Right hindlimb (tissue), 1 donor: ENCODE data around the gene ZNF337.
"Not testable (repeated sequence)": the region's sequence is repeated elsewhere in the genome, so short reads cannot be mapped to it uniquely, and the experiment has no call there.

Experiments
- DNase-seq: peaks from one replicate; pipeline ENCODE4 v3.0.0-alpha.2; 2018

ZNF337 gene

DNA sequence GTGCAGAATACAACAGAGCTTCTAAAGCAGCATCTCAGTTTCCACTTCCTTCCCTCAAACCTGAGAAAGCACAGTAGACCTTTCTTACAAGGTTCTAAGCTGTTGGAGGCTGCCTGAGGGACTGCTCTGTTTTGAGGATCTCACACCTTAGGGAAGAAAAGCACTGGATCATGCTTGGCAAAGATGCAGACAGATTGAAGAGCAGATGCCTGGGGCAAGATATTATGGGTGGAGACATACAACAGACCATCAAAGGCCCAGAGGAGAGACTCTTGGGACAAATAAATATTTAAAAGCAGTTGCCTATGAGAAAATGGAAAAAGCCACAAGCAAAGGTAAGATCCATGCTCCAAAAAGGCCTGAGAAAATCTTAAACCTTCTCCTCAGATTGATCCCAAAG, 6.2 kb downstream of the ZNF337 start:
- DNase-seq, result no peak

DNA sequence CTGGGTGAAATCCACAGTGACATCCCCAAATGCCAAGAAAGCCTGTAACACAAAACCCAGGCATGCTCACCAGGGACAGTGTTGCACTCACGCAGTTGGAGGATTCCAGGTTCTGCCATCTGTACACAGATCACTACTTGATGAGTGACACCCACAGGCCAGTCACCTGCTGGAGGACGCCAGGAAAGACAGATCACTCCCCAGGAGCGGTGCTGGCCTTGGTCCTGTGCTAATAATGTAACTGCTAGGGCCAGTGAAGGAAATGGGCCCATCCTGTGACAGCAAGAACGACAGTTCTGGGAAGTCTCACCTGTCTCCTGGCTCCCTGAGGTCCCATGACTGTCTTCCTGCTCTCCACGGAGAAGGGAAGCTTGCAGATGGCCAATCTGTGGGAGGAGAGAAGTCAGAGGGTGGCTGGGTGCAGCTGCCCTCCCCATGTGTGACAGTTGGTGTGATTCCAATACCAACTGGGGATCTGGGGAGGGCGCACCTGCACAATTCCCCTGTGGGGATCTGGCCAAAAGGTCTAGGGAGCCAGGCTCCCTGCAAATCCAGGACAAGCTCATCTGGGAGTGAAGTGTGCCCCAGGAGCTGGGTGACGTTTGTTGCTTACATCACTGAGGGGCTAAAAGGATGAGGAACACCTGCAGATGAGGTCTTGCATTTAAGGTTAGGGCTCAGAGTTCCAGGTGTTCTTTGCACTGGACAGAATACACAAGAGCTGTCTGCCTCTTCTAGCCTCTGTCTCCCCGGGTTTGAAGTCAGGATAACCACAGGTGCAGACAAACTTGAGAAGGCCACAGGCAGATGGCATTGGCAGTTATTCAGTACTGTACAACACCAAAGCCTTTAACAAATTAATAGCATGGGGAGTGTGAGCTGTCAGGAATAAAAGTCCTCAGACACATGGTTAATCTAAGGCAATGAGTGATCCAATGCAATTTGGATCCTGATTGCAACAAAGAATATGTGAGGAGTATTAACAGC, 10.3 kb downstream of the ZNF337 start:
- no peak for DNase-seq

DNA sequence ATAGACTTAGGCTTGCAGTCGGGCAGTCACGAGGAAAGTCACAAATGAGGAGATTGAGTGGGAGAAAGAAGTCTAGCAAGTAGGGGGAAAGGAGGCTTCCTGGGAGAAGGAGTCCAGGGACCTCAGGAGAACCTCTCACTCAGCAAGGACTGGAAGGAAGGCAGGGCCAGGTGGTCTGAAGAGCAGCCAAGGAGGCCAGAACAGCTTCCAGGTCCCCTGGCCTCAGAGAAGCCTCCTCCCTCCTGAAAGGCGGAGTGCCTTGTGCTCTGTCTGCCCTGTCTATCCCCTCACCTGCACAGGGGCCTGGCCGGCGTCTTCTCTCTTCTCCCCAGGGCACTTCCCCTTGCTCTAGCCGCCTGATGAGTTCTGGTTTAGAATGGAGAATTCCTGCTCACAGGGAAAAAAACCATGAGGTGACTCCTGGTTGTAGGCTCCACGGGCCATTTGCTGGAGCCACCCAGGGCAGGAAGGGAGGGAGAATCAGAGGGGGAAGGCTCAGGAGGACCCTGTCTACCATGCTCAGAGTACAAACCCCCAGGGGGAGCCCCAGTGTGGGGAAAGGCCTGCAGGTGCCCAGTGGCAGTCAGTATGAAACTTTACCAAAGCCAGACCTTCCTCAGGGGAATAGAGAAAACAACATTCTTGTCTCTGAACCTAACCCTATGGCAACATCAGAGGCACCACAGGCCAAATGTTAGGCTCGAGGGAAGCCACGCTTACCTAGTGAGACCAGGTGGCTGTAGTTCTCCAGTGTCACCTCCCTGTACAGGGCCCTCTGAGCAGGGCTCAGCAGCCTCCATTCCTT, 11.2 kb downstream of the ZNF337 start:
- DNase-seq, result no peak

DNA sequence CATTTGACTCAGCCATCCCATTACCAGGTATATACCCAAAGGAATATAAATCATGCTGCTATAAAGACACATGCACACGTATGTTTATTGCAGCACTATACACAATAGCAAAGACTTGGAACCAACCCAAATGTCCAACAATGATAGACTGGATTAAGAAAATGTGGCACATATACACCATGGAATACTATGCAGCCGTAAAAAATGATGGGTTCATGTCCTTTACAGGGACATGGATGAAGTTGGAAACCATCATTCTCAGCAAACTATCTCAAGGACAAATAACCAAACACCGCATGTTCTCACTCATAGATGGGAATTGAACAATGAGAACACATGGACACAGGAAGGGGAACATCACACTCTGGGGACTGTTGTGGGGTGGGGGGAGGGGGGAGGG, 12.8 kb downstream of the ZNF337 start:
- DNase-seq, result not testable (repeated sequence)

GRCh38 chr20:25683050-25683449, 13.6 kb downstream of the ZNF337 start:
- DNase-seq, result no peak

- DNase-seq, result no peak
These were observed 20.4 kb downstream of the ZNF337 start for GRCh38 chr20:25676164-25676809.

DNA sequence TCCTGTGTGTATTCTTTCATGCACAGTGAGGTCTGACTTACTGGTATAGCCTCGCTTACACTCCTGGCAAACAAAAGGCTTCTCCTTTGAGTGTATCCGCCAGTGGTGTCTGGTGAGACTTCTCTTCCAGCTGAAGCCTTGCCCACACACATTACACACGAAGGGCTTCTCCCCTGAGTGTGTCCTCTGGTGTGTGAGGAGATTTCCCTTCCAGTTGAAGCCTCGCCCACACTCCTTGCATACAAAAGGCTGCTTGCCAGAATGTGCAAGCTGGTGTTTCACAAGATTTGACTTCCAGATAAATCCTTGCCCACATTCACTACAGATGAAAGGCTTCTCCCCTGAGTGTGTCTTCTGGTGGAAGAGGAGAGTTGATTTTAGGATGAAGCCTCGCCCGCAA, 21.5 kb downstream of the ZNF337 start:
- no peak for DNase-seq

DNA sequence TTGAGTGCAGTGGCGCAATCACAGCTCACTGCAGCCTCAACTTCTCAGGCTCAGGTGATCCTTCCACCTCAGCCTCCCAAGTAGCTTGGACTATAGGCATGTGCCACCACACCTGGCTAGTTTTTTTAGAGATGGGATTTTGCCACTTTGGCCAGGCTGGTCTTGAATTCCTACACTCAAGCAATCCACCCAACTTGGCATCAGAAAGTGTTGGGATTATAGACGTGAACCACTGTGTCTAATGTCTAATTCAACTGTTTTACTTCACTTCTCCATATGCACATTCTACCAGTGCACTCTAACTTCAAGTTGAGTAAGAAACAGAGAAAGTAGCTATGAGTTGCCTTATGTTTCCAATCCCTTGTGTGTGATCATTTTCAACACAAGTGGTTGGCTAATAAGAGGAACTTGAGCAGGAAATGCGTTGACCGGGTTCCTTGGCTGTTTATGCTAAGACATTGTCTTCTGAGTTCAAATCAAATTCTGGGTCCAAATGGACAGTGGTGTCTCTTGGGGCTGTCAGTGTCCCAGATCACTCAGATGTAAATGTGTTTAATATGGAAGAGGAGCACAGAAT, 23.9 kb downstream of the ZNF337 start:
- no peak for DNase-seq

- DNase-seq, result no peak
These were observed 26.7 kb downstream of the ZNF337 start for GRCh38 chr20:25669826-25670422.

GRCh38 chr20:25668446-25668845, 28.2 kb downstream of the ZNF337 start:
- DNase-seq, result no peak

GRCh38 chr20:25659999-25660398, 36.7 kb downstream of the ZNF337 start:
- no peak for DNase-seq

DNA sequence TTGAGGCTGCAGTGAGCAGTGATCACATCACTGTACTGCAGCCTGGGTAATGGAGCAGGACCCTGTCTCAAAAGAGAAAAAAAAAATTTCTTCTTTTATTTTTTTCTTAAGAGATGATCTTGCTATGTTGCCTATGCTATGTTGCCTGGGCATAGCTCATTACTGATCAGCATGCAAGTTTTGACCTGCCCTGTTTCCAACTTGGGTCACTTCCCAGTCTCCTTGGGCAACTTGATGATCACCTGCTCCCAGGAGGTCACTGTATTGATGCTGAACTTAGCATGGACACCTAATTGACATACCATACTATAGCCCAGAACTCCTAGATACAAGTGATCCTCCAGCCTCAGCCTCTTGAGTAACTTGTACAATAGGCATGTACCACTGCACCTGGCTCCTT, 42.2 kb downstream of the ZNF337 start:
- DNase-seq, result no peak

GRCh38 chr20:25652866-25653265, 43.8 kb downstream of the ZNF337 start:
- not testable (repeated sequence) for DNase-seq

- DNase-seq, result no peak
These were observed 51.8 kb downstream of the ZNF337 start for GRCh38 chr20:25644814-25645213.

DNA sequence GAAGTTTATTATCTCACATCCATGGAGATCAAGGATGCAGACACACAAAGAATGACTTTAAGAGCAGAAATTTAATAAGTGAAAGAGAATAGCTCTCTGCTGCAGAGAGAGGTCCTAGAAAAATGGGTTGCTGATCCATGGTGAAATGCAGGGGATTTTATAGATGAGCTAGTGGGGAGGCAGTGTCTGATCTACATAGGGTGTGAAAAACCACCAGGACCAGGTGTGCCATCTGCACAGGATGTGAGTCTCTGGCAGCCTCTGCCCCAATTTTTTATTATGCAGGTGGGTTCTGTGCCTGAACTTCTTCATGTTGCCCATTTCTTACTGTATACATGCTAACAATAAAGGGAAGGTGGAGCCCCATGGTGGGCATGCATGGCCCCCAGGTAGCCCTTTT, 52.9 kb downstream of the ZNF337 start:
- no peak for DNase-seq

DNA sequence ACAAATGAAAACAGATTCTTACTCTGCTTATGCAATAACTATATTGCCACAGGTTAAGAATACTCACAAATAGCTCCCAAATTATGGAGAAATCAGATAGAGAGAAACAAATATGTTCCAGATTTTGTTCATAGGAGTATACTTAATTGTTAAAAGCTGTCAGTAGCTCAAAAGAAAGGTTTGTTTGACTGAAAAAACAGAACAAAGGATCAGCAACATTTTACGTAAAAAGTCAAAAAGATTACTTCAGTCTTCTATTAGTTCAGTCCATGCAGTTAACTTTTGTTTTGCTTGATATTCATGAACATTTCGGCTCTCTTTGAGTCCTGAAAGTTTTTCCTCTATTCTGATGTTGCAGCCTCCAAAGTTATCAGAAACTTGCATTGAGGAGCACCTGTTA, 59.4 kb downstream of the ZNF337 start:
- DNase-seq, result no peak

DNA sequence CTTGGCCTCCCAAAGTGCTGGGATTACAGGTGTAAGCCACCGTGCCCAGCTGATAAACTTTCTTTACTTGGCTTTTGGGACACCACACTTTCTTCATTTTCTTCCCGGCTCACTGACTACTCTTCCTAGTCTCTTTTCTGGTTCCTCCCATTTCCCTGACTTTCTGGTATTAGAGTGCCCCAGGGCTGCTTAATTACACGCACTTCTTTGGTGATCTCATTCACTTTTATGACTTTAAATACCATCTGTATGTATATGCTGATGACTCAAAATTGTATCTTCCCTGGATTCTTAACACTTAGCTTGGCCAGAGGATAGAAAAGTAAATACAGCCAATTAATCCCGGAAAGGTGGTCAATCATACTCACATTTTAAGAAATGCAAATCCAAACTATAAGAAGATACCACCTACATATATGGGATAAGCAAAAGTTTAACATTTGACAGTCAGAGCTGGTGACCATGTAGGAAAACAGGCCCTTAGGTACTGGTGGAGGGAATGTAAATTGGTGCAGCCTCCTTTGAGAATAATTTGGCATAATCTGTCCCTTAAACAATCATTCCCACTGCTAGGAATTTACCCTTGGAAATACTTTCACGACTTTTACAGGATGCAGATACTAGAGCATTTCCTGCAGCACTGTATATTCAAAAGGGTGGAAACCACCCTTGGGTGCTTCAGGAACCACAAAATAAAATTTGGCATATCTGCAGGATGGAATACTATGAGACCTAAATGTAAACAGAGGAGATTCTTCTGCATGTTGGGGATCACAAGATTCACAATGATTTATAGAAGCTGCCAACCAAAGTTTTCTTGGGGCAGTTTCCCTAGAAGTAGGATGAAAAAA, 63.5 kb downstream of the ZNF337 start:
- DNase-seq, result no peak

- not testable (repeated sequence) for DNase-seq
These were observed 66.0 kb downstream of the ZNF337 start for GRCh38 chr20:25630615-25631014.

DNA sequence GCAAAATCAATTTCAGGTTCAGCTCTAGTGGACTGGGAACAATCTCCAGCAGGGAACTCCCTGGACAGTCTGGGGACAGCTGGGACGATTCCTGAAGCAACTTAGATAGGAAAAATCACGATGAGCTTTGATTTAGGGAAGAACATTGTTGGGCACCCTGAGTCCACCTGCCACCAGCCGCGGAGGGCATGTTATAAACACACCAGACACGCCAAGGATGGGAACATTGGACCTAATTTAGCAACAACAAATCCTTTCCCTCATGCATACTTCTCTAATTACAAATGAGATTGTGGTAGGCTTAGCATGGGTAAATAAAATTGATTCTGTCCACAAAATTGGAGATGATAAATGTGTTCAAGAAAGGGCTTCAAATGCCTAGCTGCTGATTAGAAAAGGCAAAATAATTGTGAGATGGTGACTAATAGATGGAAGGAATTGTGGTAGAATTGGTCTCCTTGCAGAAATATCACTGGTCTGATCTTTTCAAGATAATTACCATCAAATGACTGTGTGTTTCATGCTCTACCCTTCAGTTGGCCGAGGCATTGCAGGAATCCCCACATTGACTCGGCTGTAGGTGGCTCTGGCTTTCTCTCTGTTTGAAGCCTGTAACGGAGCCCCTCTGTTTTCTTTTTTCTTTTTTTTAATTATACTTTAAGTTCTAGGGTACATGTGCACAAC, 66.7 kb downstream of the ZNF337 start:
- no peak for DNase-seq

DNA sequence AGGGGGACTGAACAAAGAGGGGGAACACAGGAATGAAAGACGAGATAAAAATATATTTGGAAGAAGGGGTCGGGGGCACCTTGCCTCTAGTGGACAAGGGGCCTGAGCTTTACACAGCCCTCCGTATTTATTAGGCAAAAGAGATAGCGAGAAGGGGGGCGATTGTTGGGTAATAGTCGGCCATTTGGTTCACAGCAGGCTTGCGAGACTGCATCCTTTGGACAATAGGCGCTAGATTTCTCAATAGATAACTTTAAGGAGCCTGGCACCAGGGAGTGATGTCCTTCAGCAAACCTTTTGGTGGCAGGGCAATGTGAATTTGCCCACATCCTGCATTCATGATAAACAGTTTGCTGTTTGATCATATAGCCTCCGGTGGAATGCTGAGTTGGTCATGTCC, 69.9 kb downstream of the ZNF337 start:
- DNase-seq, result no peak

GRCh38 chr20:25624500-25624939, 72.1 kb downstream of the ZNF337 start:
- no peak for DNase-seq
